ENCODE measurements around the gene SH2D6.

DNA sequence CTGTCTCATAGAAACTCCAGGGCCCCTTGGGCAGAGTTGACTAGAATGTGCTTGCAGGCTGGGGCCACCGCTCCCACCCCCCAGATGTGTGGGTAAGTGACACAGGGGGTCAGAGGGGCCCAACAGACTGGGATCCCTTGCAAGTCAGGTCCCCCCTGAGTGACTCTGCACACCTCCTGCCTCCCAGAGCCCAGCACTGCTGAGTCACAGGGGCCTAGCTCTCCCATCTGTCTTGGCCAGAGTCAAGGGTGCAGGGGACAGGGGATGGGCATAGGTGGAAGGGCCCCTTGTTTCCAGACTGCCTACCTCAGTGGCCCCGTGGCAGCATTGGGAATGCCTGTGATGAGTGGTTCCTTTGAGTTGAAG, 11.4 kb downstream of the SH2D6 start:
- TF ChIP-seq, protein P1, sequence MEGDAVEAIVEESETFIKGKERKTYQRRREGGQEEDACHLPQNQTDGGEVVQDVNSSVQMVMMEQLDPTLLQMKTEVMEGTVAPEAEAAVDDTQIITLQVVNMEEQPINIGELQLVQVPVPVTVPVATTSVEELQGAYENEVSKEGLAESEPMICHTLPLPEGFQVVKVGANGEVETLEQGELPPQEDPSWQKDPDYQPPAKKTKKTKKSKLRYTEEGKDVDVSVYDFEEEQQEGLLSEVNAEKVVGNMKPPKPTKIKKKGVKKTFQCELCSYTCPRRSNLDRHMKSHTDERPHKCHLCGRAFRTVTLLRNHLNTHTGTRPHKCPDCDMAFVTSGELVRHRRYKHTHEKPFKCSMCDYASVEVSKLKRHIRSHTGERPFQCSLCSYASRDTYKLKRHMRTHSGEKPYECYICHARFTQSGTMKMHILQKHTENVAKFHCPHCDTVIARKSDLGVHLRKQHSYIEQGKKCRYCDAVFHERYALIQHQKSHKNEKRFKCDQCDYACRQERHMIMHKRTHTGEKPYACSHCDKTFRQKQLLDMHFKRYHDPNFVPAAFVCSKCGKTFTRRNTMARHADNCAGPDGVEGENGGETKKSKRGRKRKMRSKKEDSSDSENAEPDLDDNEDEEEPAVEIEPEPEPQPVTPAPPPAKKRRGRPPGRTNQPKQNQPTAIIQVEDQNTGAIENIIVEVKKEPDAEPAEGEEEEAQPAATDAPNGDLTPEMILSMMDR (IDR thresholded peaks at IDR 0.05; ENCODE audit: insufficient read depth, low read length, poor library complexity, severe bottlenecking) = no peak
- TF ChIP-seq EZH2phosphoT487 (conservative IDR thresholded peaks at IDR 0.05; ENCODE audit: low read length) = no peak

Measured in SU-DHL-6 (cell line).